IMR-90 (cell line): ENCODE results near the gene EPM2AIP1.

Experiments used
- BHLHE40 ChIP-seq: fragments of 150-350 bp; IDR thresholded peaks from 2 replicates; pipeline ENCODE4 v1.6.1; 2016; ENCODE audit warnings: mild to moderate bottlenecking, low read depth, low read length
- CEBPB ChIP-seq: IDR thresholded peaks from 2 replicates; pipeline ENCODE4 v1.6.1; 2012; ENCODE audit warnings: low read depth, low read length, improper control_type of control experiment
- ELK1 ChIP-seq: fragments of 150-350 bp; IDR thresholded peaks from 2 replicates; pipeline ENCODE4 v1.6.1; 2016; ENCODE audit warnings: low read depth, mild to moderate bottlenecking, low read length, moderate library complexity, borderline replicate concordance
- FOS ChIP-seq: fragments of 150-350 bp; IDR thresholded peaks from 2 replicates; pipeline ENCODE4 v1.6.1; 2016; ENCODE audit warnings: low read depth, low read length
- MXI1 ChIP-seq: IDR thresholded peaks from 2 replicates; pipeline ENCODE4 v1.6.1; 2012; ENCODE audit warnings: low read depth, mild to moderate bottlenecking, low read length, moderate library complexity, borderline replicate concordance
- POLR2A ChIP-seq: IDR thresholded peaks from 2 replicates; pipeline ENCODE4 v1.6.1; 2012; ENCODE audit warnings: mild to moderate bottlenecking, low read depth, low read length
- RAD21 ChIP-seq: IDR thresholded peaks from 2 replicates; pipeline ENCODE4 v1.6.1; 2012; ENCODE audit warnings: low read length, improper control_type of control experiment
- RCOR1 ChIP-seq: IDR thresholded peaks from 2 replicates; pipeline ENCODE4 v1.6.1; 2012; ENCODE audit warnings: mild to moderate bottlenecking, low read length, improper control_type of control experiment; ENCODE audit not compliant: insufficient replicate concordance
- RFX5 ChIP-seq: IDR thresholded peaks from 2 replicates; pipeline ENCODE4 v1.8.0; 2012; ENCODE audit warnings: low read depth, mild to moderate bottlenecking, low read length, moderate library complexity
- SMC3 ChIP-seq: fragments of 150-350 bp; IDR thresholded peaks from 2 replicates; pipeline ENCODE4 v1.6.1; 2016; ENCODE audit warnings: low read depth, mild to moderate bottlenecking, antibody characterized with exemption, low read length, moderate library complexity
- USF2 ChIP-seq: fragments of 150-350 bp; IDR thresholded peaks from 2 replicates; pipeline ENCODE4 v1.6.1; 2017; ENCODE audit warnings: mild to moderate bottlenecking, antibody characterized with exemption, low read length, low read depth
- TF ChIP-seq, protein P1 (sequence below): conservative IDR thresholded peaks from 2 replicates; pipeline ENCODE4 v1.5.1; 2012; ENCODE audit warnings: mild to moderate bottlenecking, low read depth, low read length, improper control_type of control experiment

- TF ChIP-seq, protein P1, sequence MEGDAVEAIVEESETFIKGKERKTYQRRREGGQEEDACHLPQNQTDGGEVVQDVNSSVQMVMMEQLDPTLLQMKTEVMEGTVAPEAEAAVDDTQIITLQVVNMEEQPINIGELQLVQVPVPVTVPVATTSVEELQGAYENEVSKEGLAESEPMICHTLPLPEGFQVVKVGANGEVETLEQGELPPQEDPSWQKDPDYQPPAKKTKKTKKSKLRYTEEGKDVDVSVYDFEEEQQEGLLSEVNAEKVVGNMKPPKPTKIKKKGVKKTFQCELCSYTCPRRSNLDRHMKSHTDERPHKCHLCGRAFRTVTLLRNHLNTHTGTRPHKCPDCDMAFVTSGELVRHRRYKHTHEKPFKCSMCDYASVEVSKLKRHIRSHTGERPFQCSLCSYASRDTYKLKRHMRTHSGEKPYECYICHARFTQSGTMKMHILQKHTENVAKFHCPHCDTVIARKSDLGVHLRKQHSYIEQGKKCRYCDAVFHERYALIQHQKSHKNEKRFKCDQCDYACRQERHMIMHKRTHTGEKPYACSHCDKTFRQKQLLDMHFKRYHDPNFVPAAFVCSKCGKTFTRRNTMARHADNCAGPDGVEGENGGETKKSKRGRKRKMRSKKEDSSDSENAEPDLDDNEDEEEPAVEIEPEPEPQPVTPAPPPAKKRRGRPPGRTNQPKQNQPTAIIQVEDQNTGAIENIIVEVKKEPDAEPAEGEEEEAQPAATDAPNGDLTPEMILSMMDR: peak; percentile 13; the same call in 1 of the 2 replicates
- no peak for TF ChIP-seq MXI1
- no peak for TF ChIP-seq SMC3
- no peak for TF ChIP-seq POLR2A
- no peak for TF ChIP-seq RAD21
- TF ChIP-seq USF2: no peak
- no peak for TF ChIP-seq FOS
- TF ChIP-seq RFX5: no peak
- no peak for TF ChIP-seq CEBPB
- TF ChIP-seq ELK1: no peak
- no peak for TF ChIP-seq BHLHE40
- TF ChIP-seq RCOR1: no peak
These were observed 48.8 kb downstream of the EPM2AIP1 start for GRCh38 chr3:36944012-36944640.
